IMR-90 (cell line): ENCODE measurements around the gene RC3H2.

Experiments used
- CEBPB ChIP-seq: IDR thresholded peaks from 2 replicates; pipeline ENCODE4 v1.6.1; 2012; ENCODE audit warnings: low read depth, low read length, improper control_type of control experiment
- CTCF ChIP-seq: conservative IDR thresholded peaks from 2 replicates; pipeline ENCODE4 v1.5.1; 2012; ENCODE audit warnings: mild to moderate bottlenecking, low read depth, low read length, improper control_type of control experiment
- ELK1 ChIP-seq: fragments of 150-350 bp; IDR thresholded peaks from 2 replicates; pipeline ENCODE4 v1.6.1; 2016; ENCODE audit warnings: low read depth, mild to moderate bottlenecking, low read length, moderate library complexity, borderline replicate concordance
- MAZ ChIP-seq: IDR thresholded peaks from 2 replicates; pipeline ENCODE4 v1.6.1; 2012; ENCODE audit warnings: low read depth, mild to moderate bottlenecking, low read length, improper control_type of control experiment, moderate library complexity, borderline replicate concordance
- MXI1 ChIP-seq: IDR thresholded peaks from 2 replicates; pipeline ENCODE4 v1.6.1; 2012; ENCODE audit warnings: low read depth, mild to moderate bottlenecking, low read length, moderate library complexity, borderline replicate concordance
- POLR2A ChIP-seq: IDR thresholded peaks from 2 replicates; pipeline ENCODE4 v1.6.1; 2012; ENCODE audit warnings: mild to moderate bottlenecking, low read depth, low read length
- RCOR1 ChIP-seq: IDR thresholded peaks from 2 replicates; pipeline ENCODE4 v1.6.1; 2012; ENCODE audit warnings: mild to moderate bottlenecking, low read length, improper control_type of control experiment; ENCODE audit not compliant: insufficient replicate concordance
- SMC3 ChIP-seq: fragments of 150-350 bp; IDR thresholded peaks from 2 replicates; pipeline ENCODE4 v1.6.1; 2016; ENCODE audit warnings: low read depth, mild to moderate bottlenecking, antibody characterized with exemption, low read length, moderate library complexity

GRCh38 chr9:122835313-122835731 is 69.8 kb downstream of the RC3H2 start:
- TF ChIP-seq POLR2A = no peak
- no peak for TF ChIP-seq MXI1
- no peak for TF ChIP-seq CTCF
- no peak for TF ChIP-seq MAZ
- TF ChIP-seq RCOR1 = no peak
- no peak for TF ChIP-seq CEBPB
- TF ChIP-seq ELK1 = no peak
- TF ChIP-seq SMC3 = no peak
